ENCODE results near the gene PRKN. TPM values are rescaled to one million over a fixed set of nuclear protein-coding genes. Genes with fewer than 3 reads are reported as not detected.

Gene PRKN
- total RNA-seq, 1 experiment from 2014 or later, result 1.2 TPM

- Histone ChIP-seq H3K4me1 (ENCODE audit: insufficient read depth, low read length, poor library complexity, severe bottlenecking) (no peaks in the 10 kb centered on the region), H3K27ac (ENCODE audit: low read depth, low read length, poor library complexity, severe bottlenecking) (no peak overlapping the region), H3K27me3 (replicated peaks; ENCODE audit: insufficient read depth, low read depth, low read length, poor library complexity) (no peaks in the 10 kb centered on the region), H3K4me3 (ENCODE audit: low read depth, low read length, poor library complexity, severe bottlenecking) (no peak overlapping the region), H3K36me3 (ENCODE audit: insufficient read depth, low read length, poor library complexity, severe bottlenecking) (no peaks in the 10 kb centered on the region), H3K9me3 (ENCODE audit: low read depth, low read length, poor library complexity, severe bottlenecking) (no peaks in the 10 kb centered on the region)
- ChIA-PET POLR2A (ENCODE audit: low non-redundant PET) (no interaction called here), CTCF (no interaction called here)
- DNase-seq (ENCODE audit: low spot score), result no peak
- no peak for TF ChIP-seq EZH2 (IDR thresholded peaks at IDR 0.05; ENCODE audit: borderline replicate concordance, low read depth, low read length, poor library complexity, severe bottlenecking)
- TF ChIP-seq, protein P1, sequence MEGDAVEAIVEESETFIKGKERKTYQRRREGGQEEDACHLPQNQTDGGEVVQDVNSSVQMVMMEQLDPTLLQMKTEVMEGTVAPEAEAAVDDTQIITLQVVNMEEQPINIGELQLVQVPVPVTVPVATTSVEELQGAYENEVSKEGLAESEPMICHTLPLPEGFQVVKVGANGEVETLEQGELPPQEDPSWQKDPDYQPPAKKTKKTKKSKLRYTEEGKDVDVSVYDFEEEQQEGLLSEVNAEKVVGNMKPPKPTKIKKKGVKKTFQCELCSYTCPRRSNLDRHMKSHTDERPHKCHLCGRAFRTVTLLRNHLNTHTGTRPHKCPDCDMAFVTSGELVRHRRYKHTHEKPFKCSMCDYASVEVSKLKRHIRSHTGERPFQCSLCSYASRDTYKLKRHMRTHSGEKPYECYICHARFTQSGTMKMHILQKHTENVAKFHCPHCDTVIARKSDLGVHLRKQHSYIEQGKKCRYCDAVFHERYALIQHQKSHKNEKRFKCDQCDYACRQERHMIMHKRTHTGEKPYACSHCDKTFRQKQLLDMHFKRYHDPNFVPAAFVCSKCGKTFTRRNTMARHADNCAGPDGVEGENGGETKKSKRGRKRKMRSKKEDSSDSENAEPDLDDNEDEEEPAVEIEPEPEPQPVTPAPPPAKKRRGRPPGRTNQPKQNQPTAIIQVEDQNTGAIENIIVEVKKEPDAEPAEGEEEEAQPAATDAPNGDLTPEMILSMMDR (conservative IDR thresholded peaks at IDR 0.05; ENCODE audit: low read depth, low read length), result no peak
- intact Hi-C loops (cut with micrococcal nuclease; ENCODE audit: unreplicated experiment), result no loop called here
- BruUV-seq (replicated peaks), result no TSS peak
These were observed 922.7 kb downstream of the PRKN start for GRCh38 chr6:161804838-161805237.

- ChIA-PET POLR2A (ENCODE audit: low non-redundant PET) (no interaction called here), CTCF (no interaction called here)
- no peaks in the 10 kb centered on the region for H3K9me3 ChIP-seq (ENCODE audit: low read depth, low read length, poor library complexity, severe bottlenecking)
- H3K27ac ChIP-seq (ENCODE audit: low read depth, low read length, poor library complexity, severe bottlenecking), result no peak overlapping the region
- no peaks in the 10 kb centered on the region for H3K36me3 ChIP-seq (ENCODE audit: insufficient read depth, low read length, poor library complexity, severe bottlenecking)
- no peak for DNase-seq (ENCODE audit: low spot score)
- no TSS peak for BruUV-seq (replicated peaks)
- no peak overlapping the region for H3K4me3 ChIP-seq (ENCODE audit: low read depth, low read length, poor library complexity, severe bottlenecking)
- TF ChIP-seq EZH2 (IDR thresholded peaks at IDR 0.05; ENCODE audit: borderline replicate concordance, low read depth, low read length, poor library complexity, severe bottlenecking), result no peak
- TF ChIP-seq, protein P1 (conservative IDR thresholded peaks at IDR 0.05; ENCODE audit: low read depth, low read length), result no peak
- H3K27me3 ChIP-seq (replicated peaks; ENCODE audit: insufficient read depth, low read depth, low read length, poor library complexity), result no peaks in the 10 kb centered on the region
- intact Hi-C loops (cut with micrococcal nuclease; ENCODE audit: unreplicated experiment), result no loop called here
- H3K4me1 ChIP-seq (ENCODE audit: insufficient read depth, low read length, poor library complexity, severe bottlenecking), result no peaks in the 10 kb centered on the region
These were observed 924.4 kb downstream of the PRKN start for GRCh38 chr6:161803131-161803530.

- no peak for TF ChIP-seq EZH2 (IDR thresholded peaks at IDR 0.05; ENCODE audit: borderline replicate concordance, low read depth, low read length, poor library complexity, severe bottlenecking)
- TF ChIP-seq, protein P1 (conservative IDR thresholded peaks at IDR 0.05; ENCODE audit: low read depth, low read length), result no peak
- CTCF ChIA-PET, result no interaction called here
- no peaks in the 10 kb centered on the region for H3K9me3 ChIP-seq (ENCODE audit: low read depth, low read length, poor library complexity, severe bottlenecking)
- no peaks in the 10 kb centered on the region for H3K36me3 ChIP-seq (ENCODE audit: insufficient read depth, low read length, poor library complexity, severe bottlenecking)
- no peaks in the 10 kb centered on the region for H3K4me1 ChIP-seq (ENCODE audit: insufficient read depth, low read length, poor library complexity, severe bottlenecking)
- H3K27ac ChIP-seq (ENCODE audit: low read depth, low read length, poor library complexity, severe bottlenecking), result no peak overlapping the region
- no TSS peak for BruUV-seq (replicated peaks)
- no peak for DNase-seq (ENCODE audit: low spot score)
- H3K27me3 ChIP-seq (replicated peaks; ENCODE audit: insufficient read depth, low read depth, low read length, poor library complexity), result no peaks in the 10 kb centered on the region
- POLR2A ChIA-PET (ENCODE audit: low non-redundant PET), result no interaction called here
- H3K4me3 ChIP-seq (ENCODE audit: low read depth, low read length, poor library complexity, severe bottlenecking), result no peak overlapping the region
- intact Hi-C loops (cut with micrococcal nuclease; ENCODE audit: unreplicated experiment), result no loop called here
These were observed 925.3 kb downstream of the PRKN start for GRCh38 chr6:161802231-161802630.

All from A673 (cell line).